Brain microvascular endothelial cell (primary cell): ENCODE measurements around the gene HRH1.

Experiments used
- DNase-seq: peaks from one replicate; pipeline ENCODE4 v3.0.0-alpha.2; 2020
- H3K27ac ChIP-seq: fragments of 250-450 bp; sonication (Bioruptor Pico); 2 replicates; pipeline ENCODE4 v1.5.1; 2020; ENCODE audit warnings: mild to moderate bottlenecking, moderate library complexity
- H3K27me3 ChIP-seq: fragments of 250-450 bp; sonication (Bioruptor Pico); replicated peaks from 2 replicates; pipeline ENCODE4 v1.5.1; 2020; ENCODE audit warnings: mild to moderate bottlenecking
- H3K36me3 ChIP-seq: fragments of 250-450 bp; sonication (Bioruptor Pico); replicated peaks from 2 replicates; pipeline ENCODE4 v1.5.1; 2020; ENCODE audit warnings: mild to moderate bottlenecking
- H3K4me3 ChIP-seq: 2 replicates; pipeline ENCODE4 v1.5.1; 2011; ENCODE audit warnings: low read depth, mild to moderate bottlenecking, control low read depth, low read length, moderate library complexity
- in situ Hi-C: cut with HindIII; loops from 2 replicates; pipeline ENCODE4 v1.10.0; 2017; ENCODE audit warnings: low sequenced_read_pairs, low pct_ligation_motif_present
- TF ChIP-seq, protein P1 (sequence below): IDR thresholded peaks from 2 replicates; pipeline ENCODE4 v1.5.1; 2011; ENCODE audit warnings: low read depth, mild to moderate bottlenecking, moderate library complexity, low read length, control low read depth, inconsistent platforms; ENCODE audit errors: missing control alignments

The HRH1 gene

DNA sequence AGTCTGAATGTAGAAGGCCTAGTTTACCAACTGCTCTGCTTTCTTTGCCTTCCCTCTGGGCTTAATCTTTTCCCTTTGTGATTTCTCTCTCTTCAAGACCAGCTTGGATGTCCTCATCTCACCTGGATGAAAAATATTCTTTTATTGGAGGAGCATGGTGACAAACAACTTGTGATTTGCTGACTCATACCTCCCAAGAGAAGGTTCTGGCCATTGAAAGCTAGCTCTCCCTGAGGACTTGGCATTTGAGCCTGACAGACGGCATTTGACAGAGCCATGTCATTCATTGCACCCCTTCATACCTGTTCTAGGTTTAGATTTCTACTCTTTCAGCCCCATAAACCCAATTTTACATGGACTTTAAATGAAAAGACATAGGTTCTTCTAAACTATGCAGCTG lies 151.2 kb downstream of the HRH1 start:
- in situ Hi-C loops: no loop called here
- no peaks in the 10 kb centered on the region for H3K27me3 ChIP-seq
- DNase-seq: no peak
- TF ChIP-seq, protein P1, sequence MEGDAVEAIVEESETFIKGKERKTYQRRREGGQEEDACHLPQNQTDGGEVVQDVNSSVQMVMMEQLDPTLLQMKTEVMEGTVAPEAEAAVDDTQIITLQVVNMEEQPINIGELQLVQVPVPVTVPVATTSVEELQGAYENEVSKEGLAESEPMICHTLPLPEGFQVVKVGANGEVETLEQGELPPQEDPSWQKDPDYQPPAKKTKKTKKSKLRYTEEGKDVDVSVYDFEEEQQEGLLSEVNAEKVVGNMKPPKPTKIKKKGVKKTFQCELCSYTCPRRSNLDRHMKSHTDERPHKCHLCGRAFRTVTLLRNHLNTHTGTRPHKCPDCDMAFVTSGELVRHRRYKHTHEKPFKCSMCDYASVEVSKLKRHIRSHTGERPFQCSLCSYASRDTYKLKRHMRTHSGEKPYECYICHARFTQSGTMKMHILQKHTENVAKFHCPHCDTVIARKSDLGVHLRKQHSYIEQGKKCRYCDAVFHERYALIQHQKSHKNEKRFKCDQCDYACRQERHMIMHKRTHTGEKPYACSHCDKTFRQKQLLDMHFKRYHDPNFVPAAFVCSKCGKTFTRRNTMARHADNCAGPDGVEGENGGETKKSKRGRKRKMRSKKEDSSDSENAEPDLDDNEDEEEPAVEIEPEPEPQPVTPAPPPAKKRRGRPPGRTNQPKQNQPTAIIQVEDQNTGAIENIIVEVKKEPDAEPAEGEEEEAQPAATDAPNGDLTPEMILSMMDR: no peak
- H3K27ac ChIP-seq: peak overlapping the region; percentile 0
- H3K4me3 ChIP-seq: no peak overlapping the region
- H3K36me3 ChIP-seq: peaks cover 45% of the 10 kb centered on the region

DNA sequence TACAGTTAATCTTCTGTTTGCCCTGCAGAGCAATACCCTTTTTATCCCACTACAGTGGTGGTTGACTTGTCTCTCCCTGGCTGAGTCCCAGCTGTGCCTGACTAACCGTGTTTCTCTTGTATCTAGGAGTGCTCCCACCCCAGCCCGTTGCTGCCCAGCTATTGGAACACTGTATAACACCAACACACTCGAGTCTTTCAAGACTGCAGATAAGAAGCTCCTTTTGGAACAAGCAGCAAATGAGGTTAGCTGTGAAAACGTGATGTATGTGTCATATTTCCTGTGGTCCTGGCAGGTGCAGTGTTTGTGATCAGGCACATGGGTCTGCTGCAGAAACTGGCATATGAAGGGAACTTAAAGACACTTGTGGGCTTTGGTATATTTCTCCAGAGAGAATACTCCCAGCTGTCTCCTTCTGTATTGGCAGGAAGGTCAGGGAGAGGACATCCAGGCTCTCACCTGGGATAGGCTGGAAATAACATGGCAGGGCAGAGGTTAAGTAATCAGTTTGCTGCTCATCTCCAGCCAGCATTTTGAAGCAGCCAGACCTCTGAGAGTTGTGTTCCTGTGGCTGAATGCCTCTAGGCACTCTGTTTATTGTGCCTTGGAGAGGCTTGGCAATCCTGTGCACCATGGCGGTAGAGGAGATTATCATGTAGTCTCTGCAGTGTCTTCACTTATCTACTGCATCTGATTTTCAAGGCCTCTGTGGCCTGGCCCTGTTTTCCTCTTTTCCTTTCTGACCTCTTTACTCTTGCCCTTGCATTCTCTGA lies 152.7 kb downstream of the HRH1 start:
- peak; percentile 59 for DNase-seq
- H3K27ac ChIP-seq: no peak overlapping the region
- in situ Hi-C loops: no loop called here

DNA sequence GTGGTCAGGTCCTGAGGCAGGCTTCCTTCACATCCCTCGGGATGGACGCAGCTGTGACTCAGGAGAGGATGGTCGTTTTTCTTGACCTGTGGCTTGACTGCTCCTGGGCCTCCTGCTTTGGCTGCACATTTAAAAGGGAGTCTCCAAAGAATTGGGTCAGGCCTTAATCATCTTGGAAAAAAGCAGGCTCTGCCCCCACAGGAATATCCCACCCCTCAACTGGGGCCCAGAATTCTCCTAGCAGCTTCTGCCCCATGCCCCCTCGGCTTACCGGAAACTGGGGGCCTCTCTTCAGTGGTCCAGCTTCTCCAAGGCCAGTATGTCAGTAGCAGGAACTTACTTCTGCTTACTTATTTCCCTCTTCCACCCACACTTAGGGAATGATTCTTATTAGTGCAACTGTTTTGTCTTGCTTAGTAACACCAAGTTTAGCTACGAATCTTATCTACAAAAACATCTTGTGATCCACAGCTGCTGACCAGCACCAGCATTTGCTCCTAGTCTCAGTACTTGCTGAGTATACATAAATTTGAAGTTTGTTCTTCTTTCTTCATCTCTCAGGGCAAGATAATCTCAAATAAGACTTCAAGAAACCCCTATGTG lies 153.6 kb downstream of the HRH1 start:
- TF ChIP-seq, protein P1: no peak
- in situ Hi-C loops: no loop called here
- Histone ChIP-seq H3K27ac (no peak overlapping the region), H3K36me3 (peaks cover 41% of the 10 kb centered on the region), H3K4me3 (no peak overlapping the region), H3K27me3 (no peaks in the 10 kb centered on the region)
- DNase-seq: no peak

More for the DNA sequence above, 152.7 kb downstream of the HRH1 start:
- no peak overlapping the region for H3K4me3 ChIP-seq
- no peaks in the 10 kb centered on the region for H3K27me3 ChIP-seq
- TF ChIP-seq, protein P1: no peak
- peaks cover 41% of the 10 kb centered on the region for H3K36me3 ChIP-seq

DNA sequence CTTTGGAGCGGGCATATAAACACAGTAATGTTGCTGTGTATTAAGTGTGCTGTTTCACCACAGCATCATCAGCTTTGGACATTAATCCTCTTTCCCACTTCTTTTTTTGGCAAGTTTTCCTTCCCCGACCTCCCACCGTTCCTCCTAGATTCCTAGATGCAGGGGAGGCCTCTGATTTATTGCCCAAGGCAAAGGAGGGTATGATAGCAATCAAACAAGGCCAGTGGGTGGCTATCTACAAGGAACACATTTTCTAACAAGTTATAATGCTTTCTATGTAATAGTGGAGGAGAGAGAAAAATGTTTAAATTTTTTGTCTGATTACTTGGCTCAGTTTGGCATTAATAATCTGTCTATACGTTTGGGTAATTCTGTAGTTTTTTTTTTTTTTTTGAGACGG lies 156.0 kb downstream of the HRH1 start:
- DNase-seq: no peak
- in situ Hi-C loops: no loop called here
- TF ChIP-seq, protein P1: no peak
- H3K27me3 ChIP-seq: no peaks in the 10 kb centered on the region
- H3K4me3 ChIP-seq: no peak overlapping the region
- H3K27ac ChIP-seq: no peak overlapping the region
- H3K36me3 ChIP-seq: peaks cover 43% of the 10 kb centered on the region

DNA sequence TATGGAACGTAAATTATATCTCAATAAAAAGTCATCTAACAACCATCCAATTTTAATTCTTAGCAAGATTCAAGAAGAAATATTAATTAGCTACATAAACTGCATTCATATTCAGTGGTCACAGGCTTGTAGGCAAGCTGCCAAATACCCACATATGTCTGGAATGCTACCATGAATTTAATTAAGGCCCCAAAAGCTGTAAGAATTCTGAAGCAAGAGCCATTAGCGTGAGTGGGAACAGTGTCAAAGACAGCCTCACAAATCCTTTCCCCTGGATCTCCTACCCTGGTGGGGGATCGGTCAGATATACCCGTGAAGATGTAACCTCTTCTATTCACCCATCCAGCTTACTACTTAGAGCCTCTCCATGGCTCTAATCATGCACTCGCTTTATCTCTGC lies 157.9 kb downstream of the HRH1 start:
- Histone ChIP-seq H3K27me3 (no peaks in the 10 kb centered on the region), H3K36me3 (peaks cover 50% of the 10 kb centered on the region), H3K27ac (no peak overlapping the region), H3K4me3 (no peak overlapping the region)
- in situ Hi-C loops: no loop called here
- TF ChIP-seq, protein P1: no peak
- no peak for DNase-seq
